Measurements from ENCODE around the gene SHISA5.
A peak's percentile ranks its signal among the peaks of the same experiment; 100 is the strongest.
"Not testable (repeated sequence)": the region's sequence is repeated elsewhere in the genome, so short reads cannot be mapped to it uniquely, and the experiment has no call there.

Gene SHISA5

GRCh38 chr3:48504051-48504946, at the start of gene SHISA5:
Gene SHISA5, minus strand, starts transcription at chr3:48504174. Its CDS starts 80 bp downstream, at chr3:48504094.
- DNase-seq: peak in 52 of 58 donors; percentile 11 to 85 (median 51)

GRCh38 chr3:48553361-48553760, 49.4 kb upstream of the SHISA5 start:
- DNase-seq: no peak

- no peak for DNase-seq
Measured at GRCh38 chr3:48552111-48552951, 48.4 kb upstream of the SHISA5 start.

GRCh38 chr3:48551651-48552050, 47.7 kb upstream of the SHISA5 start:
- DNase-seq: not testable (repeated sequence)

- peak in 56 of 58 donors; percentile 11 to 92 (median 73) for DNase-seq
Measured at GRCh38 chr3:48548729-48549705, 45.0 kb upstream of the SHISA5 start.

- no peak for DNase-seq
Measured at GRCh38 chr3:48548126-48548525, 44.2 kb upstream of the SHISA5 start.

- DNase-seq: peak in 11 of 58 donors; percentile 12 to 49 (median 19)
Measured at GRCh38 chr3:48546203-48546829, 42.3 kb upstream of the SHISA5 start.

- DNase-seq: no peak
Measured at GRCh38 chr3:48544141-48544540, 40.2 kb upstream of the SHISA5 start.

GRCh38 chr3:48543271-48543866, 39.4 kb upstream of the SHISA5 start:
- DNase-seq: peak in 4 of 58 donors; percentile 15 to 27 (median 24)

GRCh38 chr3:48538451-48538850, 34.5 kb upstream of the SHISA5 start:
- no peak for DNase-seq

GRCh38 chr3:48536785-48537184, 32.8 kb upstream of the SHISA5 start:
- no peak for DNase-seq

- DNase-seq: no peak
Measured at GRCh38 chr3:48536116-48536515, 32.1 kb upstream of the SHISA5 start.

GRCh38 chr3:48535578-48535977, 31.6 kb upstream of the SHISA5 start:
- DNase-seq: no peak

GRCh38 chr3:48532977-48533337, 29.0 kb upstream of the SHISA5 start:
- no peak for DNase-seq

- DNase-seq: peak in 17 of 58 donors; percentile 8 to 77 (median 21)
Measured at GRCh38 chr3:48532271-48532976, 28.4 kb upstream of the SHISA5 start.

- not testable (repeated sequence) for DNase-seq
Measured at GRCh38 chr3:48530701-48531100, 26.7 kb upstream of the SHISA5 start.

GRCh38 chr3:48528754-48529153, 24.8 kb upstream of the SHISA5 start:
- DNase-seq: no peak

GRCh38 chr3:48528048-48528447, 24.1 kb upstream of the SHISA5 start:
- DNase-seq: no peak

- DNase-seq: no peak
Measured at GRCh38 chr3:48524970-48525369, 21.0 kb upstream of the SHISA5 start.

Measured in anterior cingulate cortex (tissue), 58 donors.